HepG2 (cell line): ENCODE results near the gene ST3GAL5. TPM values are rescaled to one million over a fixed set of nuclear protein-coding genes. Genes with fewer than 3 reads are reported as not detected.

Experiments
- ATAC-seq: fragments of 200-7000 bp; cut with Tn5 transposase; 3 replicates; pipeline ENCODE4 v1.9.1; 2020; ENCODE audit warnings: mild to moderate bottlenecking, moderate library complexity
- BruUV-seq: library from RNA; stranded (reverse); fragments of 400-500 nt; replicated peaks from 2 replicates; lab custom pipeline; 2021; lab: Mats Ljungman, UMichigan
- CTCF ChIA-PET: fragments of 300-600 bp; formaldehyde crosslinking; extraction: SDS; loops from one replicate; lab custom pipeline; 2021; ENCODE audit warnings: low total read pairs, inconsistent platforms, low intra/inter-chr PET ratio; lab: Yijun Ruan, JAX
- POLR2A ChIA-PET: fragments of 350-600 bp; sonication (Branson Sonifier 250); formaldehyde crosslinking; loops from one replicate; lab custom pipeline; 2020; ENCODE audit warnings: antibody characterized with exemption, inconsistent platforms; lab: Yijun Ruan, JAX
- DNase-seq: peaks from one replicate; pipeline ENCODE4 v3.0.0-alpha.2; 2015; ENCODE audit warnings: low spot score
- FAIRE-seq: peaks from 3 replicates; lab custom pipeline; 2011; peaks lifted over from hg19 to GRCh38; lab: Jason Lieb, UNC
- H2AFZ ChIP-seq: one replicate; pipeline ENCODE4 v1.6.1; 2011; ENCODE audit warnings: low read length, inconsistent platforms
- H3K27ac ChIP-seq: fragments of 300-600 bp; 3 replicates; pipeline ENCODE4 v1.8.0; 2011; ENCODE audit warnings: mixed run types, mild to moderate bottlenecking, mixed read lengths, low read length, inconsistent platforms; ENCODE audit not compliant: insufficient read depth; ENCODE audit errors: extremely low read length
- H3K27me3 ChIP-seq, 2 experiments: fragments of 200-600 bp in 1 of 2; 2 replicates in 1 of 2; 3 replicates in 1 of 2; pipeline versions ENCODE4 v1.6.0 to v1.8.0; 2011; ENCODE audit warnings: low read length in 2 of 2, mild to moderate bottlenecking in 2 of 2, moderate library complexity in 2 of 2, inconsistent platforms in 1 of 2; ENCODE audit not compliant: insufficient read depth in 2 of 2, control insufficient read depth in 1 of 2
- H3K36me3 ChIP-seq, 2 experiments: fragments of 200-600 bp in 1 of 2; replicated peaks in 1 of 2; 2 replicates in 1 of 2; 3 replicates in 1 of 2; pipeline versions ENCODE4 v1.5.1 to v1.8.0; 2011; ENCODE audit warnings: low read length in 2 of 2, inconsistent platforms in 1 of 2; ENCODE audit not compliant: insufficient read depth in 2 of 2, control insufficient read depth in 1 of 2
- H3K4me1 ChIP-seq: 2 replicates; pipeline ENCODE4 v1.5.1; 2012; ENCODE audit warnings: low read length, inconsistent platforms; ENCODE audit not compliant: insufficient read depth
- H3K4me2 ChIP-seq: 2 replicates; pipeline ENCODE4 v1.6.0; 2011; ENCODE audit warnings: low read depth, low read length, inconsistent platforms
- H3K4me3 ChIP-seq, 3 experiments: fragments of 200-600 bp in 1 of 3; sonication (generic), shearing (Covaris generic) in 1 of 3; replicated peaks in 1 of 3; 2 replicates each; pipeline ENCODE4 v1.5.1; 2011 to 2016; ENCODE audit warnings: low read length in 3 of 3, inconsistent platforms in 2 of 3, low read depth in 2 of 3, mild to moderate bottlenecking in 2 of 3, control low read depth in 1 of 3, mixed read lengths in 1 of 3; ENCODE audit not compliant: insufficient read depth in 1 of 3
- H3K79me2 ChIP-seq: one replicate; pipeline ENCODE4 v1.6.1; 2011; ENCODE audit warnings: low read length, inconsistent platforms; ENCODE audit not compliant: insufficient read depth
- H3K9ac ChIP-seq: 2 replicates; pipeline ENCODE4 v1.6.0; 2011; ENCODE audit warnings: mild to moderate bottlenecking, low read depth, low read length, inconsistent platforms; ENCODE audit not compliant: insufficient read depth
- H3K9me3 ChIP-seq: 2 replicates; pipeline ENCODE4 v1.5.1; 2012; ENCODE audit warnings: mild to moderate bottlenecking, low read length
- H4K20me1 ChIP-seq: 2 replicates; pipeline ENCODE4 v1.6.0; 2011; ENCODE audit warnings: inconsistent platforms, mild to moderate bottlenecking, low read length, moderate library complexity; ENCODE audit not compliant: insufficient read depth
- ATF7 ChIP-seq, 2 experiments: fragments of 450-650 bp in 1 of 2; sonication (generic) in 1 of 2; formaldehyde crosslinking in 1 of 2; IDR thresholded peaks; 2 replicates each; pipeline versions ENCODE4 v1.4.0 to v1.6.1; 2016 to 2020; ENCODE audit warnings: antibody characterized with exemption in 1 of 2, mild to moderate bottlenecking in 1 of 2, missing genetic modification reagents in 1 of 2
- CEBPB ChIP-seq: IDR thresholded peaks from 2 replicates; pipeline ENCODE4 v1.6.1; 2011; ENCODE audit warnings: low read depth, low read length, improper control_type of control experiment, borderline replicate concordance
- CEBPG ChIP-seq: IDR thresholded peaks from 2 replicates; pipeline ENCODE4 v1.6.1; 2016
- CREB1 ChIP-seq, 2 experiments: fragments of 450-650 bp in 1 of 2; IDR thresholded peaks; 2 replicates each; pipeline ENCODE4 v1.6.1; 2016 to 2017; ENCODE audit warnings: control low read depth in 1 of 2, mild to moderate bottlenecking in 1 of 2, missing compliant biosample characterization in 1 of 2, missing genetic modification characterization in 1 of 2
- HIVEP1 ChIP-seq: sonication (generic); formaldehyde crosslinking; IDR thresholded peaks from 2 replicates; pipeline ENCODE4 v1.4.0; 2020; ENCODE audit warnings: mild to moderate bottlenecking, missing genetic modification reagents
- HNF4A ChIP-seq: sonication (generic); formaldehyde crosslinking; IDR thresholded peaks from 2 replicates; pipeline ENCODE4 v1.4.0; 2020; ENCODE audit warnings: missing genetic modification reagents
- NR2F1 ChIP-seq, 2 experiments: fragments of 450-650 bp in 1 of 2; formaldehyde crosslinking in 1 of 2; IDR thresholded peaks; 2 replicates each; pipeline versions ENCODE4 v1.5.0 to v1.6.1; 2016 to 2020; ENCODE audit warnings: mild to moderate bottlenecking in 1 of 2, missing compliant biosample characterization in 1 of 2, missing genetic modification reagents in 1 of 2, moderate library complexity in 1 of 2
- SOX13 ChIP-seq, 3 experiments: fragments of 450-650 bp in 1 of 3; sonication (generic) in 1 of 3; formaldehyde crosslinking in 1 of 3; IDR thresholded peaks in 2 of 3; conservative IDR thresholded peaks in 1 of 3; 2 replicates each; pipeline versions ENCODE4 v1.5.0 to v1.6.1; 2016 to 2020; ENCODE audit warnings: antibody characterized with exemption in 1 of 3, mild to moderate bottlenecking in 1 of 3, missing compliant biosample characterization in 1 of 3, missing genetic modification reagents in 1 of 3, moderate library complexity in 1 of 3
- ZSCAN12 ChIP-seq: sonication (generic); formaldehyde crosslinking; IDR thresholded peaks from 2 replicates; pipeline ENCODE4 v1.9.0; 2021; ENCODE audit warnings: mild to moderate bottlenecking, missing genetic modification reagents
- WGBS: methylation state at CpG from one replicate; pipeline ENCODE4 v1.1.6; 2017; ENCODE audit warnings: low lambda C conversion rate; 5-methylcytosine and 5-hydroxymethylcytosine counted together
- in situ Hi-C: cut with HindIII; loops from 2 replicates; pipeline ENCODE4 v1.10.0; 2017; ENCODE audit warnings: low pct_unique_long_range_greater_than_20kb; ENCODE audit not compliant: extremely low pct_ligation_motif_present
- intact Hi-C: fragments of 100-400 bp; cut with micrococcal nuclease; formaldehyde crosslinking; loops from one replicate; pipeline ENCODE4 v1.10.0; 2022; ENCODE audit not compliant: unreplicated experiment
- polyA plus RNA-seq, 8 experiments: library from polyadenylated mRNA; depleted of rRNA in 3 of 8; stranded (reverse) in 7 of 8; unstranded in 1 of 8; fragments of >200 nt; fragmentation: Illumina TruSeq in 4 of 8; extraction: Trizol in 4 of 8; gene quantifications; 2 replicates each; pipeline versions ENCODE4 v1.2.1 to v1.2.3, GENCODE V29; 2011 to 2016; ENCODE audit warnings: low read depth in 4 of 8, missing spikeins in 1 of 8, mixed read lengths in 1 of 8; ENCODE audit not compliant: insufficient read depth in 1 of 8
- total RNA-seq, 5 experiments: library from RNA; depleted of rRNA; stranded (reverse); fragments of >200 nt; fragmentation: Illumina TruSeq; extraction: Trizol; gene quantifications; 2 replicates each; pipeline ENCODE4 v1.2.3, GENCODE V29; 2016; ENCODE audit warnings: low read depth in 1 of 5
- TF ChIP-seq, protein P1 (sequence below), 2 experiments: fragments of 450-650 bp in 1 of 2; sonication (generic) in 1 of 2; formaldehyde crosslinking; IDR thresholded peaks; 2 replicates each; pipeline versions ENCODE4 v1.5.0 to v1.8.0; 2020 to 2022; ENCODE audit warnings: mild to moderate bottlenecking in 1 of 2, missing genetic modification reagents in 1 of 2

ST3GAL5 gene
- total and polyA plus RNA-seq, 2 of the 13 experiments (the other 11 are each of a cell fraction or from before 2014, with no cell fraction given): 1.3 to 2.0 TPM

GRCh38 chr2:85913884-85914881 lies 25.4 kb upstream of the ST3GAL5 start:
- Histone ChIP-seq H3K27me3 (peaks cover 0 to 3% of the 10 kb centered on the region in 2 experiments; a peak in 1 of 5 replicates), H4K20me1 (no peaks in the 10 kb centered on the region), H3K4me3 (no peak overlapping the region), H3K79me2 (no peaks in the 10 kb centered on the region), H3K9me3 (no peaks in the 10 kb centered on the region), H3K27ac (no peak overlapping the region), H3K4me2 (no peak overlapping the region), H3K9ac (no peak overlapping the region), H3K36me3 (no peaks in the 10 kb centered on the region), H3K4me1 (peaks cover 9% of the 10 kb centered on the region), H2AFZ (no peak overlapping the region)
- ATAC-seq (peak; percentile 41; the same call in 2 of the 3 replicates), FAIRE-seq (no peak), DNase-seq (no peak)
- TF ChIP-seq, protein P1, sequence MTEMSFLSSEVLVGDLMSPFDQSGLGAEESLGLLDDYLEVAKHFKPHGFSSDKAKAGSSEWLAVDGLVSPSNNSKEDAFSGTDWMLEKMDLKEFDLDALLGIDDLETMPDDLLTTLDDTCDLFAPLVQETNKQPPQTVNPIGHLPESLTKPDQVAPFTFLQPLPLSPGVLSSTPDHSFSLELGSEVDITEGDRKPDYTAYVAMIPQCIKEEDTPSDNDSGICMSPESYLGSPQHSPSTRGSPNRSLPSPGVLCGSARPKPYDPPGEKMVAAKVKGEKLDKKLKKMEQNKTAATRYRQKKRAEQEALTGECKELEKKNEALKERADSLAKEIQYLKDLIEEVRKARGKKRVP (CRISPR knock-in tag; IDR thresholded peaks at IDR 0.05): peak in 1 of 2 experiments; percentile 58; a peak in 1 of 4 replicates
- TF ChIP-seq CEBPG (CRISPR knock-in tag) (peak; percentile 59; the same call in 1 of the 2 replicates), ATF7 (IDR thresholded peaks at IDR 0.05) (peak; percentile 56; the same call in 1 of the 2 replicates), ATF7 (CRISPR knock-in tag; IDR thresholded peaks at IDR 0.05) (no peak), HNF4A (CRISPR knock-in tag) (no peak), CEBPB (peak; percentile 73), HIVEP1 (no peak), SOX13 (IDR thresholded peaks at IDR 0.05) (no peak), SOX13 (CRISPR knock-in tag; conservative IDR thresholded peaks at IDR 0.05 in 1 of 2, IDR thresholded peaks at IDR 0.05 in 1 of 2) (no peak), NR2F1 (CRISPR knock-in tag; IDR thresholded peaks at IDR 0.05) (no peak), ZSCAN12 (CRISPR knock-in tag) (no peak), CREB1 (IDR thresholded peaks at IDR 0.05) (0 out of 2 replicates have a peak, but pooled peaks have one; percentile 12), CREB1 (CRISPR knock-in tag; IDR thresholded peaks at IDR 0.05) (no peak)
- CTCF ChIA-PET: no interaction called here
- intact Hi-C loops (no loop called here), in situ Hi-C loops (no loop called here)
- 29% methylated on average over 4 of the region's 4 CpGs for WGBS
- no TSS peak for BruUV-seq
- POLR2A ChIA-PET: no interaction called here
